ENCODE results near the gene PELI2.

The PELI2 gene

GRCh38 chr14:56187736-56188135, 69.5 kb downstream of the PELI2 start:
- no peaks in the 10 kb centered on the region for H3K36me3 ChIP-seq (ENCODE audit: insufficient read depth)
- no peak overlapping the region for H2AFZ ChIP-seq (ENCODE audit: low read depth)
- no peaks in the 10 kb centered on the region for H4K20me1 ChIP-seq (ENCODE audit: insufficient read depth)
- no peak overlapping the region for H3K4me2 ChIP-seq
- H3K9ac ChIP-seq: no peak overlapping the region
- H3K4me3 ChIP-seq (IDR thresholded peaks at IDR 0.05; ENCODE audit: insufficient read depth, low read depth, low read length): no peak overlapping the region
- no peak overlapping the region for H3K27ac ChIP-seq
- no peak for TF ChIP-seq CTCF (conservative IDR thresholded peaks at IDR 0.05; ENCODE audit: low read depth, low read length)
- no peaks in the 10 kb centered on the region for H3K27me3 ChIP-seq (ENCODE audit: insufficient read depth, low read depth)
- no peaks in the 10 kb centered on the region for H3K79me2 ChIP-seq (ENCODE audit: insufficient read depth, low read depth)
- H3K4me1 ChIP-seq (ENCODE audit: low read depth, poor library complexity, severe bottlenecking): peaks cover 11% of the 10 kb centered on the region

DNA sequence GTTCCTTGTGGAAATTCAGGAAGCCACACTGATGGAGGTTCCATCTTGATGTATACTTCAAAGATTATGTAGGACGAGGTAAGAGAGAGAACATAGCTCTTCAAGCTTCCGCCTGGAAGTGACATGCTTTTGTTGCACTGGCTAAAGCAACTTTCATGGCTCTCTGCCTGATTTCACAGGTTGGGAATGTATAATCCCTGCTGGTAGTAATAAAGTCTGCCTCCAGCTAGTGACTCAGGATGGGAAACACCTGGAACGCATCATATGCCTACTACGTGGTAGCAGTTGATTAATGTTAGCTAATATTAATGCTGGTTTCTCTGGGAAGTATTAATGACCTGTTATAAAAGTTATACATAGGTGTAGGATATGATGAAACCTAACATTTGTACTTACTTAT, 71.1 kb downstream of the PELI2 start:
- Histone ChIP-seq H4K20me1 (ENCODE audit: insufficient read depth) (no peaks in the 10 kb centered on the region), H3K4me1 (ENCODE audit: low read depth, poor library complexity, severe bottlenecking) (peaks cover 13% of the 10 kb centered on the region), H3K4me3 (IDR thresholded peaks at IDR 0.05; ENCODE audit: insufficient read depth, low read depth, low read length) (no peak overlapping the region), H3K27ac (no peak overlapping the region), H3K27me3 (ENCODE audit: insufficient read depth, low read depth) (no peaks in the 10 kb centered on the region), H3K4me2 (no peak overlapping the region), H3K9ac (no peak overlapping the region), H3K79me2 (ENCODE audit: insufficient read depth, low read depth) (no peaks in the 10 kb centered on the region), H3K36me3 (ENCODE audit: insufficient read depth) (no peaks in the 10 kb centered on the region), H2AFZ (ENCODE audit: low read depth) (no peak overlapping the region)
- no peak for TF ChIP-seq CTCF (conservative IDR thresholded peaks at IDR 0.05; ENCODE audit: low read depth, low read length)

- no peaks in the 10 kb centered on the region for H3K36me3 ChIP-seq (ENCODE audit: insufficient read depth)
- TF ChIP-seq CTCF (conservative IDR thresholded peaks at IDR 0.05; ENCODE audit: low read depth, low read length): no peak
- H3K9ac ChIP-seq: no peak overlapping the region
- no peak overlapping the region for H3K27ac ChIP-seq
- H3K4me1 ChIP-seq (ENCODE audit: low read depth, poor library complexity, severe bottlenecking): peaks cover 42% of the 10 kb centered on the region
- H4K20me1 ChIP-seq (ENCODE audit: insufficient read depth): no peaks in the 10 kb centered on the region
- no peak overlapping the region for H3K4me2 ChIP-seq
- no peak overlapping the region for H3K4me3 ChIP-seq (IDR thresholded peaks at IDR 0.05; ENCODE audit: insufficient read depth, low read depth, low read length)
- no peak overlapping the region for H2AFZ ChIP-seq (ENCODE audit: low read depth)
- no peaks in the 10 kb centered on the region for H3K79me2 ChIP-seq (ENCODE audit: insufficient read depth, low read depth)
- no peaks in the 10 kb centered on the region for H3K27me3 ChIP-seq (ENCODE audit: insufficient read depth, low read depth)
These were observed 75.1 kb downstream of the PELI2 start for GRCh38 chr14:56193347-56193746.

DNA sequence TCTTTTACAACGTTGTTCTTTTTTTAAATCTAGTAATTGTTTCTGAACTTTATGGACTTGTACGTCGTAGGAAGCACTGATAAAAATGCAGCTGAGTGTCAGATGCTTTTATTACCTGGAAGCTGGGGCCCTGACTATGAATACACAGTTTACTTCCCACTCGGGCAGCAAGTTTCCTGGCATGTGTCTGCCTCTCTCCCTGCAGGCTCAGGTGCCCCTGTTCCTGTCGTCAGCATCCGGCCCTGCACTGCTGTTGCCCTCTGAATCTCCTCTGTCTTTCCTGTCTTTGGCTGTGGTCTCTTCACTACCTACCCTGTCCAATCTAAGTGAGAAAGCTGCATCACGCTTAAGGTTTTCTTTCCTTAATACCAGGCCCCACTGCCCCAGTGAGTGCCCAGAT, 75.8 kb downstream of the PELI2 start:
- TF ChIP-seq CTCF (conservative IDR thresholded peaks at IDR 0.05; ENCODE audit: low read depth, low read length): no peak
- Histone ChIP-seq H3K4me2 (no peak overlapping the region; the same call in 1 of the 2 replicates), H4K20me1 (ENCODE audit: insufficient read depth) (no peaks in the 10 kb centered on the region), H3K27ac (no peak overlapping the region; the same call in 1 of the 2 replicates), H3K79me2 (ENCODE audit: insufficient read depth, low read depth) (no peaks in the 10 kb centered on the region), H3K9ac (no peak overlapping the region), H3K4me3 (IDR thresholded peaks at IDR 0.05; ENCODE audit: insufficient read depth, low read depth, low read length) (no peak overlapping the region), H3K27me3 (ENCODE audit: insufficient read depth, low read depth) (no peaks in the 10 kb centered on the region), H3K36me3 (ENCODE audit: insufficient read depth) (no peaks in the 10 kb centered on the region), H3K4me1 (ENCODE audit: low read depth, poor library complexity, severe bottlenecking) (peaks cover 49% of the 10 kb centered on the region), H2AFZ (ENCODE audit: low read depth) (no peak overlapping the region; the same call in 1 of the 2 replicates)
